HepG2 (cell line): ENCODE data around the gene ARHGAP9. TPM values are rescaled to one million over a fixed set of nuclear protein-coding genes. Genes with fewer than 3 reads are reported as not detected.
A peak's percentile ranks its signal among the peaks of the same experiment; 100 is the strongest.

Experiments used
- ATF5 ChIP-seq: sonication (generic); formaldehyde crosslinking; IDR thresholded peaks from 2 replicates; pipeline ENCODE4 v1.4.0; 2020; ENCODE audit warnings: mild to moderate bottlenecking, low read depth, missing genetic modification reagents
- BCL3 ChIP-seq: sonication (generic); formaldehyde crosslinking; IDR thresholded peaks from 2 replicates; pipeline ENCODE4 v1.5.1; 2020; ENCODE audit warnings: mild to moderate bottlenecking, missing genetic modification reagents, moderate library complexity
- DZIP1 ChIP-seq: sonication (generic); formaldehyde crosslinking; IDR thresholded peaks from 2 replicates; pipeline ENCODE4 v1.5.0; 2020; ENCODE audit warnings: mild to moderate bottlenecking, missing genetic modification reagents
- RERE ChIP-seq: IDR thresholded peaks from 2 replicates; pipeline ENCODE4 v1.6.1; 2016; ENCODE audit warnings: low read depth, missing genetic modification reagents, missing compliant biosample characterization
- ZBTB7B ChIP-seq: sonication (generic); formaldehyde crosslinking; IDR thresholded peaks from 2 replicates; pipeline ENCODE4 v1.4.0; 2020; ENCODE audit warnings: missing genetic modification reagents
- ZNF207 ChIP-seq: fragments of 450-650 bp; IDR thresholded peaks from 2 replicates; pipeline ENCODE4 v1.6.1; 2016; ENCODE audit warnings: antibody characterized with exemption, borderline replicate concordance
- ZNF407 ChIP-seq: sonication (generic); formaldehyde crosslinking; IDR thresholded peaks from one replicate; pipeline ENCODE4 v1.5.1; 2020; ENCODE audit warnings: mild to moderate bottlenecking, missing genetic modification reagents; ENCODE audit errors: not compliant biosample characterization
- ZNF670 ChIP-seq: sonication (generic); formaldehyde crosslinking; IDR thresholded peaks from 2 replicates; pipeline ENCODE4 v1.8.0; 2022; ENCODE audit warnings: mild to moderate bottlenecking, missing genetic modification reagents, borderline replicate concordance
- ZSCAN22 ChIP-seq: sonication (generic); formaldehyde crosslinking; IDR thresholded peaks from 2 replicates; pipeline ENCODE4 v1.4.0; 2020; ENCODE audit warnings: mild to moderate bottlenecking, missing genetic modification reagents
- polyA plus RNA-seq, 8 experiments: library from polyadenylated mRNA; depleted of rRNA in 3 of 8; stranded (reverse) in 7 of 8; unstranded in 1 of 8; fragments of >200 nt; fragmentation: Illumina TruSeq in 4 of 8; extraction: Trizol in 4 of 8; gene quantifications; 2 replicates each; pipeline versions ENCODE4 v1.2.1 to v1.2.3, GENCODE V29; 2011 to 2016; ENCODE audit warnings: low read depth in 4 of 8, missing spikeins in 1 of 8, mixed read lengths in 1 of 8; ENCODE audit not compliant: insufficient read depth in 1 of 8
- total RNA-seq, 5 experiments: library from RNA; depleted of rRNA; stranded (reverse); fragments of >200 nt; fragmentation: Illumina TruSeq; extraction: Trizol; gene quantifications; 2 replicates each; pipeline ENCODE4 v1.2.3, GENCODE V29; 2016; ENCODE audit warnings: low read depth in 1 of 5

The ARHGAP9 gene
- total and polyA plus RNA-seq, 2 of the 13 experiments (the other 11 are each of a cell fraction or from before 2014, with no cell fraction given): 0.18 to 1.2 TPM

- TF ChIP-seq ATF5 (CRISPR knock-in tag): no peak
- peak; percentile 62; the same call in 1 of the 2 replicates for TF ChIP-seq DZIP1
- TF ChIP-seq ZNF207: no peak
- TF ChIP-seq BCL3: no peak
- no peak for TF ChIP-seq ZNF670 (CRISPR knock-in tag)
- TF ChIP-seq RERE (CRISPR knock-in tag): no peak
- peak; percentile 64; the same call in 1 of the 2 replicates for TF ChIP-seq ZBTB7B (CRISPR knock-in tag)
- no peak; the same call in 1 of the 2 replicates for TF ChIP-seq ZSCAN22 (CRISPR knock-in tag)
- no peak for TF ChIP-seq ZNF407 (CRISPR knock-in tag)
These were observed 45.0 kb downstream of the ARHGAP9 start, which contains the start of gene INHBC (continued) for GRCh38 chr12:57434517-57435223.
